SK-N-SH treated with all-trans-retinoic acid at 6 μM for 48 hours (cell line): ENCODE results near the gene VWF.

Source experiments
- ATAC-seq: fragments of 200-7000 bp; cut with Tn5 transposase; 3 replicates; pipeline ENCODE4 v1.9.1; 2020; ENCODE audit warnings: mild to moderate bottlenecking, moderate library complexity
- ARNTL ChIP-seq: fragments of 450-650 bp; formaldehyde crosslinking; IDR thresholded peaks from 2 replicates; pipeline ENCODE4 v1.5.0; 2020; ENCODE audit warnings: low read depth, mild to moderate bottlenecking, moderate library complexity, borderline replicate concordance
- BACH2 ChIP-seq: fragments of 250-450 bp; sonication (Bioruptor Pico); IDR thresholded peaks from 2 replicates; pipeline ENCODE4 v1.9.0; 2021; ENCODE audit warnings: mild to moderate bottlenecking, borderline replicate concordance
- CREB5 ChIP-seq: fragments of 250-450 bp; sonication (Bioruptor Pico); IDR thresholded peaks from 2 replicates; pipeline ENCODE4 v1.5.1; 2020; ENCODE audit warnings: low read depth, mild to moderate bottlenecking, moderate library complexity
- CSDC2 ChIP-seq: fragments of 250-450 bp; sonication (Bioruptor Pico); IDR thresholded peaks from 2 replicates; pipeline ENCODE4 v1.5.0; 2020; ENCODE audit warnings: mild to moderate bottlenecking, moderate library complexity
- ESRRG ChIP-seq: fragments of 250-450 bp; sonication (Bioruptor Pico); IDR thresholded peaks from 2 replicates; pipeline ENCODE4 v1.6.1; 2021; ENCODE audit warnings: mild to moderate bottlenecking
- GLIS3 ChIP-seq: fragments of 250-450 bp; sonication (Bioruptor Pico); IDR thresholded peaks from 2 replicates; pipeline ENCODE4 v1.5.0; 2020; ENCODE audit warnings: mild to moderate bottlenecking, moderate library complexity
- ISL1 ChIP-seq: fragments of 250-450 bp; sonication (Bioruptor Pico); IDR thresholded peaks from 2 replicates; pipeline ENCODE4 v2.1.2; 2022; ENCODE audit warnings: mild to moderate bottlenecking, moderate library complexity
- OSR1 ChIP-seq: fragments of 250-450 bp; sonication (Bioruptor Pico); IDR thresholded peaks from 2 replicates; pipeline ENCODE4 v1.8.0; 2022; ENCODE audit warnings: moderate library complexity, mild to moderate bottlenecking, inconsistent platforms
- PPARA ChIP-seq: fragments of 250-450 bp; sonication (Bioruptor Pico); IDR thresholded peaks from 2 replicates; pipeline ENCODE4 v1.5.0; 2020; ENCODE audit warnings: mild to moderate bottlenecking, borderline replicate concordance
- RARB ChIP-seq: fragments of 250-450 bp; sonication (Bioruptor Pico); IDR thresholded peaks from 2 replicates; pipeline ENCODE4 v1.8.0; 2021; ENCODE audit warnings: mild to moderate bottlenecking, moderate library complexity
- SNAI2 ChIP-seq: fragments of 250-450 bp; sonication (Bioruptor Pico); IDR thresholded peaks from 2 replicates; pipeline ENCODE4 v1.5.0; 2020; ENCODE audit warnings: mild to moderate bottlenecking, moderate library complexity
- TCF4 ChIP-seq: fragments of 250-450 bp; sonication (Bioruptor Pico); IDR thresholded peaks from 2 replicates; pipeline ENCODE4 v1.8.0; 2021; ENCODE audit warnings: mild to moderate bottlenecking, moderate library complexity, borderline replicate concordance
- TOX ChIP-seq: fragments of 250-450 bp; sonication (Bioruptor Pico); IDR thresholded peaks from 2 replicates; pipeline ENCODE4 v1.8.0; 2021; ENCODE audit warnings: mild to moderate bottlenecking, moderate library complexity, borderline replicate concordance
- TSHZ2 ChIP-seq: fragments of 250-450 bp; sonication (Bioruptor Pico); IDR thresholded peaks from 2 replicates; pipeline ENCODE4 v1.5.0; 2020; ENCODE audit warnings: mild to moderate bottlenecking, moderate library complexity
- ZFP3 ChIP-seq: fragments of 250-450 bp; sonication (Bioruptor Pico); IDR thresholded peaks from 2 replicates; pipeline ENCODE4 v1.5.0; 2020; ENCODE audit warnings: mild to moderate bottlenecking, moderate library complexity
- ZFP30 ChIP-seq: fragments of 450-650 bp; formaldehyde crosslinking; IDR thresholded peaks from 2 replicates; pipeline ENCODE4 v1.5.0; 2022; ENCODE audit warnings: mild to moderate bottlenecking, moderate library complexity
- ZNF565 ChIP-seq: fragments of 450-650 bp; formaldehyde crosslinking; conservative IDR thresholded peaks from 2 replicates; pipeline ENCODE4 v1.5.0; 2020; ENCODE audit warnings: low read depth, mild to moderate bottlenecking, moderate library complexity
- ZNF70 ChIP-seq: fragments of 450-650 bp; formaldehyde crosslinking; IDR thresholded peaks from 2 replicates; pipeline ENCODE4 v1.5.0; 2020; ENCODE audit warnings: mild to moderate bottlenecking, moderate library complexity
- ZNF8 ChIP-seq: fragments of 450-650 bp; formaldehyde crosslinking; IDR thresholded peaks from 2 replicates; pipeline ENCODE4 v1.5.0; 2020; ENCODE audit warnings: mild to moderate bottlenecking, moderate library complexity
- TF ChIP-seq, protein P1 (sequence below): fragments of 250-450 bp; sonication (Bioruptor Pico); IDR thresholded peaks from 2 replicates; pipeline ENCODE4 v1.8.0; 2020; ENCODE audit warnings: mild to moderate bottlenecking, moderate library complexity, borderline replicate concordance
- TF ChIP-seq, protein P2 (sequence below): fragments of 250-450 bp; sonication (Bioruptor Pico); IDR thresholded peaks from 2 replicates; pipeline ENCODE4 v1.8.0; 2021; ENCODE audit warnings: low read depth, mild to moderate bottlenecking, moderate library complexity, borderline replicate concordance

Gene VWF

DNA sequence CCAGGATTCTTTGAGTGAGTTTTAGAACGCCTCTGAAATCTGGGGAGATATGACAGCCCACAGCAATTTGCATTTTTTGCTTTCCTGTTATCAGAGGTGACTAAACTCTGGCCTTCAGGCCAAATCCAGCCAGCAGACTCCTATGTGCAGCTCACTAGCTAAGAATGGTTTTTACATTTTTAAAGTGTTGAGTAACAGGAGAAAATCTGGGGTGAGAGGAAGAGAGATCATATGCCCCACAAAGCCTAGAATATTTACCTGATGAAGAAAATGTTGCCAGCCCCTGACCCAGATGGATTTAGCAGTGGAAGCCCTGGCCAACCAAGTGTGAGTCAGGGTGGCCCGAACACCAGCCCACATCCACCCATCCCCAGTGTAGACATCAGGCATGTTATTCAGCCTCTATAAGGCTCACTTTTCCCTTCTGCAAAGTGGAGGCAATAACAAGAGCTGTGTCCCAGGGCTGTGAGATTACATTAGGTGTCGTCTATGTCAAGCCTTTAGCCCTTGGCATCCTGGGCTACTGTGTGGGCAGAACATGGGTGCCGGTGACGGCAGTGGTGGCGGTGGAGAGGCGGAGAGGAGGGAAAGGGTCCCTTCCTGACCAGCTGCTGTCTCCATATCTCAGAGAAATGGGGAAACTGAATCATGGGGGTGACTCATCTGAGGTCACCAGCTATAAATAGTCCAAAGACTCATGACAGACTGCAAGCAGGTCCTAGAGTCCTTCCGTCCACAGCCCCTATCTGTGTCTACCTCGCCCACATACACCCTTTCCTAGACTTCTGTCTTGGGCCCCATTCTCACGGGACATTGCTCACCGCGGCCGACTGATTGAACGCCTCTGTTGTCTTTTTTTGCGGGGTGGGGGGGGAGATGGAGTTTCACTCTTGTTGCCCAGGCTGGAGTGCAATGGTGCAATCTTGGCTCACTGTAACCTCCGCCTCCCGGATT lies 43.1 kb upstream of the VWF start:
- TF ChIP-seq ZNF565 (CRISPR knock-in tag): no peak
- 0 out of 2 replicates have a peak, but pooled peaks have one; percentile 22 for TF ChIP-seq ZFP3
- no peak for TF ChIP-seq CSDC2 (CRISPR knock-in tag)
- peak; percentile 91 for ATAC-seq

DNA sequence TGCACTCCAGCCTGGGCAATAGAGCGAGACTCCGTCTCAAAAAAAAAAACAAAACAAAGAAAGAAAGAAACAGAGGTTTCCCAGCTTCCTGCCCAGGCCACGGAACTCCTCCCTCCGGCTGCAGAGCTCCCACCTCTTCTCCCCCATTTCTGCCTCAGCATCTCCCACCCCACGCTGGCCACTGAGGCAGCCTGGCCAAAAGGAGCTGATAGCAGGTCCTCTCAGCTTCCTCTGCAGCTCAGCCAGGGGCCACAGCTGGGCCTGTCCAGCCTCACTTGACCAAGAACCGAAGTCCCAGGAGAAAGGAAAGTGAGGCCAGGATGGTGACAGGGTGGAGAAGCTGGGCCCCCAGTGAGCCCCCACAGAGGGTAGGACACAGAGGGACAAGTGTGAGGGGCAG lies 42.3 kb upstream of the VWF start:
- no peak for TF ChIP-seq SNAI2 (CRISPR knock-in tag)
- no peak for TF ChIP-seq OSR1 (CRISPR knock-in tag)
- no peak for TF ChIP-seq BACH2
- no peak for TF ChIP-seq CREB5 (CRISPR knock-in tag)
- TF ChIP-seq ZNF8: no peak
- TF ChIP-seq ZFP30 (CRISPR knock-in tag): no peak
- no peak for TF ChIP-seq ISL1 (CRISPR knock-in tag)
- TF ChIP-seq ZNF565 (CRISPR knock-in tag): no peak
- no peak for TF ChIP-seq ZNF70 (CRISPR knock-in tag)
- no peak for TF ChIP-seq RARB
- no peak for TF ChIP-seq GLIS3 (CRISPR knock-in tag)
- no peak for TF ChIP-seq CSDC2 (CRISPR knock-in tag)
- TF ChIP-seq TCF4 (CRISPR knock-in tag): no peak
- no peak for TF ChIP-seq PPARA
- TF ChIP-seq TSHZ2 (CRISPR knock-in tag): no peak
- TF ChIP-seq ESRRG: no peak
- no peak for TF ChIP-seq ARNTL (CRISPR knock-in tag)
- TF ChIP-seq, protein P1, sequence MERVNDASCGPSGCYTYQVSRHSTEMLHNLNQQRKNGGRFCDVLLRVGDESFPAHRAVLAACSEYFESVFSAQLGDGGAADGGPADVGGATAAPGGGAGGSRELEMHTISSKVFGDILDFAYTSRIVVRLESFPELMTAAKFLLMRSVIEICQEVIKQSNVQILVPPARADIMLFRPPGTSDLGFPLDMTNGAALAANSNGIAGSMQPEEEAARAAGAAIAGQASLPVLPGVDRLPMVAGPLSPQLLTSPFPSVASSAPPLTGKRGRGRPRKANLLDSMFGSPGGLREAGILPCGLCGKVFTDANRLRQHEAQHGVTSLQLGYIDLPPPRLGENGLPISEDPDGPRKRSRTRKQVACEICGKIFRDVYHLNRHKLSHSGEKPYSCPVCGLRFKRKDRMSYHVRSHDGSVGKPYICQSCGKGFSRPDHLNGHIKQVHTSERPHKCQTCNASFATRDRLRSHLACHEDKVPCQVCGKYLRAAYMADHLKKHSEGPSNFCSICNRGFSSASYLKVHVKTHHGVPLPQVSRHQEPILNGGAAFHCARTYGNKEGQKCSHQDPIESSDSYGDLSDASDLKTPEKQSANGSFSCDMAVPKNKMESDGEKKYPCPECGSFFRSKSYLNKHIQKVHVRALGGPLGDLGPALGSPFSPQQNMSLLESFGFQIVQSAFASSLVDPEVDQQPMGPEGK: no peak
- no peak for TF ChIP-seq TOX
- TF ChIP-seq, protein P2, sequence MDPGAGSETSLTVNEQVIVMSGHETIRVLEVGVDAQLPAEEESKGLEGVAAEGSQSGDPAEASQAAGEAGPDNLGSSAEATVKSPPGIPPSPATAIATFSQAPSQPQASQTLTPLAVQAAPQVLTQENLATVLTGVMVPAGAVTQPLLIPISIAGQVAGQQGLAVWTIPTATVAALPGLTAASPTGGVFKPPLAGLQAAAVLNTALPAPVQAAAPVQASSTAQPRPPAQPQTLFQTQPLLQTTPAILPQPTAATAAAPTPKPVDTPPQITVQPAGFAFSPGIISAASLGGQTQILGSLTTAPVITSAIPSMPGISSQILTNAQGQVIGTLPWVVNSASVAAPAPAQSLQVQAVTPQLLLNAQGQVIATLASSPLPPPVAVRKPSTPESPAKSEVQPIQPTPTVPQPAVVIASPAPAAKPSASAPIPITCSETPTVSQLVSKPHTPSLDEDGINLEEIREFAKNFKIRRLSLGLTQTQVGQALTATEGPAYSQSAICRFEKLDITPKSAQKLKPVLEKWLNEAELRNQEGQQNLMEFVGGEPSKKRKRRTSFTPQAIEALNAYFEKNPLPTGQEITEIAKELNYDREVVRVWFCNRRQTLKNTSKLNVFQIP (CRISPR knock-in tag): no peak
- TF ChIP-seq, all 23 proteins: peak for 0
- ATAC-seq: no peak

DNA sequence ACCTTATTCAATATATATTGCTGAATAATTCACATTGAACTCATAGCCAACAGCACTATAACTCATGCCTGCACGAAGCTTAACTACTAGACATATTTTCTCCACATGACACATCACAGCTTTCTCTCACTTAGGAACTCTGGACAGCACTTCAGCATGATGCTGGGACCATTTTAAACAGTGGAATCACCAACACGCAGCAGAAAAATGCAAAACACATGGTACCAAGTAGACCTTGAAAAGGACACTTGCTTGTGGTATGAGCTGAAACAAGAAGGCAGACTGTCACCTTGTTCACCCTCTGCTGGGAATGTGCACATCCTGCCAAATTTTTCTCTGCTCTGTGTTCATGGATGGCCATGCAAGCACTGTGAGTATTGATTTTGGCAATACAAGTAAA lies 40.9 kb upstream of the VWF start:
- TF ChIP-seq BACH2 (no peak), PPARA (no peak), GLIS3 (CRISPR knock-in tag) (no peak), CSDC2 (CRISPR knock-in tag) (no peak), SNAI2 (CRISPR knock-in tag) (no peak), ARNTL (CRISPR knock-in tag) (no peak), CREB5 (CRISPR knock-in tag) (no peak)
- TF ChIP-seq, protein P1: no peak
- ATAC-seq: no peak
